ENCODE results near the gene LRRN4CL.
A peak's percentile ranks its signal among the peaks of the same experiment; 100 is the strongest.

The LRRN4CL gene

DNA sequence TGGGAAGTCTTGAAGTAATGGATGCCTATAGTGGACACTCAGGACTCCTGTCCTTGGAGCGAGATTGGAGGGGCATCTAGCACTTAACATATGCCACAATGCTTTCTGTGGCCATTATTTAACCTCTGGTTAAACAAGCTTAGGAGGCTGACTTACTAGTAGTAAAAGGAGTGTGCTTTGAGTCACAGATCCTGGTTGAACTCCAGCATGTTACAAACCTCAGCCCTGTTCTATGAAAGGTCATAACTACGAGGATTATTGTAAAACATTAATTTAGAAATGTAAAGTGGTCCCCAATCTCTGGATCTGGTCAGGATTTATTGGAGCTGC is 16.2 kb downstream of the LRRN4CL start:
- no peak for TF ChIP-seq ZNF274 (IDR thresholded peaks at IDR 0.05; ENCODE audit: low read depth, low read length)
- H3K4me3 ChIP-seq (ENCODE audit: low read length) = no peak overlapping the region; the same call in 1 of the 2 replicates

DNA sequence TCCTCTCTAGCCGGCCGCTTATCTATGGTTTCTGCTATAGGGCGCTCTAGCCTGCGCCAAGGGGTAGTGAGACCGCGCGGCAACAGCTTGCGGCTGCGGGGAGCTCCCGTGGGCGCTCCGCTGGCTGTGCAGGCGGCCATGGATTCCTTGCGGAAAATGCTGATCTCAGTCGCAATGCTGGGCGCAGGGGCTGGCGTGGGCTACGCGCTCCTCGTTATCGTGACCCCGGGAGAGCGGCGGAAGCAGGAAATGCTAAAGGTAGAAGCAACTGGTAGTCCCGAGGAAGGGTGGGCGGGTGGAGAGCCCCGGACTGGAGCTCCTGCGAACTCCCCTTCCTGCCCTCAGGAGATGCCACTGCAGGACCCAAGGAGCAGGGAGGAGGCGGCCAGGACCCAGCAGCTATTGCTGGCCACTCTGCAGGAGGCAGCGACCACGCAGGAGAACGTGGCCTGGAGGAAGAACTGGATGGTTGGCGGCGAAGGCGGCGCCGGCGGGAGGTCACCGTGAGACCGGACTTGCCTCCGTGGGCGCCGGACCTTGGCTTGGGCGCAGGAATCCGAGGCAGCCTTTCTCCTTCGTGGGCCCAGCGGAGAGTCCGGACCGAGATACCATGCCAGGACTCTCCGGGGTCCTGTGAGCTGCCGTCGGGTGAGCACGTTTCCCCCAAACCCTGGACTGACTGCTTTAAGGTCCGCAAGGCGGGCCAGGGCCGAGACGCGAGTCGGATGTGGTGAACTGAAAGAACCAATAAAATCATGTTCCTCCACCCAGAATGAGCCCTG is 17.5 kb downstream of the LRRN4CL start, which contains the start of the genes LBHD1 and UQCC3:
Gene LBHD1 (minus strand): TSS at position 660 of the 782 bp plus-strand sequence. CDS start 2,236 bp downstream, outside the sequence.
Gene UQCC3 (plus strand): TSS at position 66 of the 782 bp plus-strand sequence. CDS start 73 bp downstream, at position 139.
- no peak for TF ChIP-seq ZNF274 (IDR thresholded peaks at IDR 0.05; ENCODE audit: low read depth, low read length)

DNA sequence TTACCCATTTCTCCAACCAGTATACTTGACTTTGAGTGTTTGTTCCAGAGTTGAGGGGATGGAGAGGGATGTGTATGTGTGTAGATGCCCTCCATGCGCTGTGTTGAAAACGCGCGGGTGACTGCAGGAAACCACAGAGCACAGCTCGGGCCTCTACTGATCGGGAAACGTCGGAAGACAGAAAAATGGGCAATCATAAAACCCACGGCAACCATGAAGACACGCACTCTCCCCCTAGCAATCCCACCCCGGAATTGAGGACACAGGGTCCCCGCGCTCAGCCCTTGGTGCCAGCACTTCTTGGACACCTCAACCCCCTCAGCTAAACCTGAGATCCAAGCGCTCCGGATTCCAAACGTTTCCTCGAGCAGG is 18.1 kb downstream of the LRRN4CL start:
- peak overlapping the region; percentile 80 for H3K4me3 ChIP-seq (ENCODE audit: low read length)

More for the DNA sequence above, 17.5 kb downstream of the LRRN4CL start, which contains the start of the genes LBHD1 and UQCC3:
- peak within 1 kb of the TSS; percentile 80 for H3K4me3 ChIP-seq (ENCODE audit: low read length)

GRCh38 chr11:62669420-62670161 is 19.7 kb downstream of the LRRN4CL start:
- TF ChIP-seq ZNF274 (IDR thresholded peaks at IDR 0.05; ENCODE audit: low read depth, low read length) = no peak
- no peak overlapping the region for H3K4me3 ChIP-seq (ENCODE audit: low read length)

More for the DNA sequence above, 18.1 kb downstream of the LRRN4CL start:
- TF ChIP-seq ZNF274 (IDR thresholded peaks at IDR 0.05; ENCODE audit: low read depth, low read length) = no peak

GRCh38 chr11:62667460-62667859 is 21.9 kb downstream of the LRRN4CL start:
- no peak overlapping the region for H3K4me3 ChIP-seq (ENCODE audit: low read length)

GRCh38 chr11:62666259-62666926 is 22.9 kb downstream of the LRRN4CL start:
- peak overlapping the region; percentile 83; the same call in 1 of the 2 replicates for H3K4me3 ChIP-seq (ENCODE audit: low read length)
- TF ChIP-seq ZNF274 (IDR thresholded peaks at IDR 0.05; ENCODE audit: low read depth, low read length) = no peak

More at GRCh38 chr11:62667460-62667859, 21.9 kb downstream of the LRRN4CL start:
- TF ChIP-seq ZNF274 (IDR thresholded peaks at IDR 0.05; ENCODE audit: low read depth, low read length) = no peak

DNA sequence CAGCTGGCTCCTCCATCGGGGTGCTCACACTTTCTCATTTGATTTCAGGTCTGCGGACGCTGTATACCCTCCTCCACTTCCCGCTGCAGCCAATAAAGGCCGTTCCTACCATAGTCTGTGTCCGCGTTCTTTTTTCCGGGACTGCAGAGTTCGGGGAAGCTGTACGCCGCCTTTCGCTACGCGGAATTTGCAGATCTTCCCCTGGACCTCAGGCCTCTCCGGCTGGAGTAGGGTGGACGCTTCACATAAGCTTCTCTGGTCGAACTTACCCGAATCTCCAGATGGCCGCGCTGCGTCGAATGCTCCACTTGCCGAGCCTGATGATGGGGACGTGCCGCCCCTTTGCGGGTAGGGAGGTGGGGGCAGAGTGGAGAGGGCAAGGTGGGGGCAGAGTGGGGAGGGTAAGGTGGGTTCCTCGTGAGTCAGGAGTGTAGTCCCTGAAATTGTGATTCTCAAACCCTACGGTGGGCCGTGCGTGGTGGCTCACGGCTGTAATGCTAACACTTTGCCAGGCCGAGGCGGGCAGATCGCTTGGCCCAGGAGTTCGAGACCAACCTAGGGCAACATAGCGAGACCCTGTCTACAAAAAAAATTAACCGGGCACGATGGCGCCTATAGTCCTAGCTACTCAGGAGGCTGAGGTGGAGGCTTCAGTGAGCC is 23.6 kb downstream of the LRRN4CL start:
- peak overlapping the region; percentile 83 for H3K4me3 ChIP-seq (ENCODE audit: low read length)
- TF ChIP-seq ZNF274 (IDR thresholded peaks at IDR 0.05; ENCODE audit: low read depth, low read length) = no peak

GRCh38 chr11:62665075-62665598 is 24.2 kb downstream of the LRRN4CL start, which contains the start of the genes C11orf98 and CSKMT:
Gene C11orf98 (minus strand): TSS chr11:62665210. CDS start chr11:62665169, 41 bp downstream.
Gene CSKMT (plus strand): TSS chr11:62665312. CDS start chr11:62665880, 568 bp downstream.
- TF ChIP-seq ZNF274 (IDR thresholded peaks at IDR 0.05; ENCODE audit: low read depth, low read length) = no peak
- H3K4me3 ChIP-seq (ENCODE audit: low read length) = peak within 1 kb of the TSS; percentile 83

DNA sequence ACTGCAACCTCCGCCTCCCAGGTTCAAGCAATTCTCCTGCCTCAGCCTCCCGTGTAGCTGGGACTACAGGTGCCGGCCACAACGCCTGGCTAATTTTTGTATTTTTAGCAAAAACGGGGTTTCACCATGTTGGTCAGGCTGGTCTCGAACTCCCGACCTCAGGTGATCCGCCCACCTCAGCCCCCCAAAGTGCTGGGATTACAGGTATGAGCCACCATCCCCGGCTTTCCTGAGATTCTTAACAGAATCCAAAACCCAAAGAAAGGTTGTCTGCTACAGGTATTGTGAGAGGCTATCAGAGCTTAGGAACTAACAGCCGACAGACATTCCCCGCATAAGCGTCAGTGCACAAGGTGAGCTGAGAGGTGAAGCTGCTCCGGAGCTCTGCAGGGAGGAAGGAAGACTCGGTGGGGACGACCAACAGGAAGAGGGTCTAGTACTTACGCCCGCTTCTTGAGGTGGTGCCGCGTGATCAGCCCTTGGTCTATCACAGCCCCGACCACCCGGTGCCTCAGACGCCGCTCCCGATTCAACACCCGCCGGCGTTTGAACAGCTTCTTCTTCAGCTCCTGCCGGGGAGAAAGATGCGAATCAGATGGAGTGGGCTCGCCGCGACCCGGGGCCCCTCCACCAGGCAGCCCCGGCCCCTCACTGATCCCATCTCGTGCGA is 24.8 kb downstream of the LRRN4CL start:
- H3K4me3 ChIP-seq (ENCODE audit: low read length) = peak overlapping the region; percentile 83
- TF ChIP-seq ZNF274 (IDR thresholded peaks at IDR 0.05; ENCODE audit: low read depth, low read length) = no peak

GRCh38 chr11:62656796-62657429 is 32.4 kb downstream of the LRRN4CL start:
- TF ChIP-seq ZNF274 (IDR thresholded peaks at IDR 0.05; ENCODE audit: low read depth, low read length) = no peak
- H3K4me3 ChIP-seq (ENCODE audit: low read length) = no peak overlapping the region

- no peak overlapping the region for H3K4me3 ChIP-seq (ENCODE audit: low read length)
- TF ChIP-seq ZNF274 (IDR thresholded peaks at IDR 0.05; ENCODE audit: low read depth, low read length) = no peak
Measured at GRCh38 chr11:62654297-62654696, 35.0 kb downstream of the LRRN4CL start.
